BJ (cell line): ENCODE data around the gene IPO11. TPM values are rescaled to one million over a fixed set of nuclear protein-coding genes. Genes with fewer than 3 reads are reported as not detected.

ENCODE experiments used
- CTCF ChIA-PET: fragments of 350-600 bp; formaldehyde crosslinking; extraction: SDS; loops from one replicate; lab custom pipeline; 2021; ENCODE audit warnings: antibody characterized with exemption, inconsistent platforms; lab: Yijun Ruan, JAX
- POLR2A ChIA-PET: fragments of 300-600 bp; sonication (Branson Sonifier 250); formaldehyde crosslinking; extraction: SDS; loops from one replicate; lab custom pipeline; 2021; ENCODE audit warnings: antibody characterized with exemption; lab: Charles Lee
- DNase-seq: peaks from one replicate; pipeline ENCODE4 v3.0.0-alpha.2; 2011; ENCODE audit warnings: low read depth
- H3K27me3 ChIP-seq: 2 replicates; pipeline ENCODE4 v1.6.0; 2011; ENCODE audit warnings: low read length; ENCODE audit not compliant: control insufficient read depth, insufficient read depth
- H3K36me3 ChIP-seq: 2 replicates; pipeline ENCODE4 v1.5.1; 2011; ENCODE audit warnings: low read length; ENCODE audit not compliant: control insufficient read depth, insufficient read depth
- H3K4me3 ChIP-seq: 2 replicates; pipeline ENCODE4 v1.5.1; 2011; ENCODE audit warnings: low read depth, mild to moderate bottlenecking, control low read depth, low read length
- CTCF ChIP-seq: IDR thresholded peaks from 2 replicates; pipeline ENCODE4 v1.5.1; 2011; ENCODE audit warnings: low read depth, mild to moderate bottlenecking, control low read depth, inconsistent platforms, low read length, moderate library complexity; ENCODE audit not compliant: insufficient read depth
- polyA plus RNA-seq: library from polyadenylated mRNA; depleted of rRNA; stranded (reverse); fragments of >200 nt; gene quantifications from 2 replicates; pipeline ENCODE4 v1.2.3, GENCODE V29; 2011

Gene IPO11
- polyA plus RNA-seq, 1 experiment: 25.7 TPM

- CTCF ChIA-PET: no interaction called here
- peaks cover 2% of the 10 kb centered on the region; the same call in 1 of the 2 replicates for H3K36me3 ChIP-seq
- TF ChIP-seq CTCF: no peak
- DNase-seq: no peak
- POLR2A ChIA-PET: no interaction called here
- H3K4me3 ChIP-seq: no peak overlapping the region
- no peaks in the 10 kb centered on the region for H3K27me3 ChIP-seq
These were observed 201.8 kb downstream of the IPO11 start for GRCh38 chr5:62614355-62614754.

GRCh38 chr5:62616615-62617277, 204.2 kb downstream of the IPO11 start:
- CTCF ChIA-PET: no interaction called here
- Histone ChIP-seq H3K27me3 (no peaks in the 10 kb centered on the region), H3K4me3 (no peak overlapping the region), H3K36me3 (peaks cover 2% of the 10 kb centered on the region; the same call in 1 of the 2 replicates)
- TF ChIP-seq CTCF: no peak
- no peak for DNase-seq
- POLR2A ChIA-PET: no interaction called here

- Histone ChIP-seq H3K27me3 (no peaks in the 10 kb centered on the region), H3K36me3 (peaks cover 2% of the 10 kb centered on the region; the same call in 1 of the 2 replicates), H3K4me3 (no peak overlapping the region)
- POLR2A ChIA-PET: no interaction called here
- CTCF ChIA-PET: no interaction called here
- no peak for TF ChIP-seq CTCF
- no peak for DNase-seq
These were observed 205.4 kb downstream of the IPO11 start for GRCh38 chr5:62617943-62618342.

GRCh38 chr5:62620761-62621160, 208.2 kb downstream of the IPO11 start:
- CTCF ChIA-PET: no interaction called here
- POLR2A ChIA-PET: no interaction called here
- no peaks in the 10 kb centered on the region for H3K27me3 ChIP-seq
- no peak for TF ChIP-seq CTCF
- no peak overlapping the region for H3K4me3 ChIP-seq
- no peaks in the 10 kb centered on the region for H3K36me3 ChIP-seq
- no peak for DNase-seq

- Histone ChIP-seq H3K27me3 (no peaks in the 10 kb centered on the region), H3K36me3 (no peaks in the 10 kb centered on the region), H3K4me3 (no peak overlapping the region)
- CTCF ChIA-PET: no interaction called here
- DNase-seq: no peak
- POLR2A ChIA-PET: no interaction called here
- TF ChIP-seq CTCF: no peak
These were observed 208.7 kb downstream of the IPO11 start for GRCh38 chr5:62621280-62621679.
